GM13976 (cell line): ENCODE measurements around the gene PDZRN3.

ENCODE experiments used
- DNase-seq: peaks from one replicate; pipeline ENCODE4 v3.0.0; 2012; ENCODE audit warnings: low spot score
- in situ Hi-C: fragments of 300-500 bp; cut with MboI; formaldehyde crosslinking; loops from one replicate; pipeline ENCODE4 v1.12.0; 2022; ENCODE audit warnings: low sequenced_read_pairs, mixed read lengths, inconsistent platforms; ENCODE audit not compliant: unreplicated experiment
- TF ChIP-seq, protein P1 (sequence below): IDR thresholded peaks from 2 replicates; pipeline ENCODE4 v1.5.1; 2012; ENCODE audit warnings: borderline replicate concordance, mild to moderate bottlenecking; ENCODE audit not compliant: insufficient read depth; ENCODE audit errors: extremely low read depth, missing control alignments, control extremely low read depth

The PDZRN3 gene

DNA sequence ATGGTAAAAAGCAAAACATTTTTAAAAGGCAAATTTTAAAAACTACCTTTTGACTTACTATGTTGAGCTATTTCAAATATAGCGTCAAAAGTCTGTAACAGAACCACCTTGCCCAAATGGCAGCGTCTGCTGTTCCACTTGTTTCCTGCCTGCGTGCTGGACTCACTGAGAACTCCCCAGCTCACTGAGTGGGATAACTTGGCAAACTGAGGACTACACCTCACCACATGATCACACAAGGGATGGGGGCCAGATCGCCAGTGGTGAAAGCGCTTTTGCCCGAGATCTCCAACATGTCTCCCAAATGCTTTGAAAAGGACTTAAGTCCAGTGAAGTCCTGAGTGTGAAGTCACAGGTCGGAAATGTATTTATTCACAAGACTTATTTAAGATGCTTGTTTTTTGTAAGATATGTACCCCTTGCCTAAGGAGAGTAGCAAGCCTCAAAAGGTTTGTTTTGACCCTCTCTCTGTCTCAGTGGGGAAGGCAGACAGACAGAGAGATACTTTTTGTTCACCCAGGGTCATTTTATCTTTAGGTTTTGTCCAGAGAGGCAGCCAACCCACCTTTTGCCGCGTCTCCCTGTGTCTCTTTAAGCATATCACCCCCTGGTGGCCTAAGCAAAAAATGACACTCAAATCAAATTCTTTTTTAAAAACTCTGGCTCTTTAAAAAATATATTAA, 192.6 kb downstream of the PDZRN3 start:
- TF ChIP-seq, protein P1, sequence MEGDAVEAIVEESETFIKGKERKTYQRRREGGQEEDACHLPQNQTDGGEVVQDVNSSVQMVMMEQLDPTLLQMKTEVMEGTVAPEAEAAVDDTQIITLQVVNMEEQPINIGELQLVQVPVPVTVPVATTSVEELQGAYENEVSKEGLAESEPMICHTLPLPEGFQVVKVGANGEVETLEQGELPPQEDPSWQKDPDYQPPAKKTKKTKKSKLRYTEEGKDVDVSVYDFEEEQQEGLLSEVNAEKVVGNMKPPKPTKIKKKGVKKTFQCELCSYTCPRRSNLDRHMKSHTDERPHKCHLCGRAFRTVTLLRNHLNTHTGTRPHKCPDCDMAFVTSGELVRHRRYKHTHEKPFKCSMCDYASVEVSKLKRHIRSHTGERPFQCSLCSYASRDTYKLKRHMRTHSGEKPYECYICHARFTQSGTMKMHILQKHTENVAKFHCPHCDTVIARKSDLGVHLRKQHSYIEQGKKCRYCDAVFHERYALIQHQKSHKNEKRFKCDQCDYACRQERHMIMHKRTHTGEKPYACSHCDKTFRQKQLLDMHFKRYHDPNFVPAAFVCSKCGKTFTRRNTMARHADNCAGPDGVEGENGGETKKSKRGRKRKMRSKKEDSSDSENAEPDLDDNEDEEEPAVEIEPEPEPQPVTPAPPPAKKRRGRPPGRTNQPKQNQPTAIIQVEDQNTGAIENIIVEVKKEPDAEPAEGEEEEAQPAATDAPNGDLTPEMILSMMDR: peak; percentile 20
- peak; percentile 48 for DNase-seq

GRCh38 chr3:73431183-73431900, 193.4 kb downstream of the PDZRN3 start:
- in situ Hi-C loops: loop anchor here (10.0 kb wide), 1 partner anchor 327 kb away; no protein-coding TSS in a partner anchor
- DNase-seq: no peak
- TF ChIP-seq, protein P1: no peak

More for the DNA sequence above, 192.6 kb downstream of the PDZRN3 start:
- in situ Hi-C loops: loop anchor here (10.0 kb wide), 1 partner anchor 327 kb away; no protein-coding TSS in a partner anchor

- DNase-seq: no peak
- TF ChIP-seq, protein P1: no peak
- in situ Hi-C loops: no loop called here
Observed at GRCh38 chr3:73427048-73427706, 197.6 kb downstream of the PDZRN3 start.

GRCh38 chr3:73426606-73427005, 198.1 kb downstream of the PDZRN3 start:
- in situ Hi-C loops: no loop called here
- DNase-seq: no peak
- TF ChIP-seq, protein P1: no peak

DNA sequence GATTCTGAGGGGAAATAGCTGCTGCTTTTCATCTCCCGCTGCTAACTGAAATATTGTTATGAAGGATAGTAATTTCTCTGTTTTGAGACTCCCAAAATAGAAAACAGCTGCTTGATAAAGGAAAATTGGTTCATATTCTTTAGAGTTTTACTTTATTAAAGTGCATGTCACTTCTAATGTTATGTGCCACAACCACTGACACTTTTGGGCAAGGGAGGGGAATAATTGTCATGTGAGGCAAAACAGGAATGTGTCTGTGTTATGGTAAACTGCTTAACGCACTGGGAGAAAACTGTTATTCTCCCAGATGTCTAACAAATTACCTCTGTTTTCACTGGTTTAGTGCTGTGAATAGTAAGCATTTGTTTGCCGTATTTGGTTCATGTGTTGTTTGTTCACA, 201.6 kb downstream of the PDZRN3 start:
- in situ Hi-C loops: no loop called here
- TF ChIP-seq, protein P1: no peak
- DNase-seq: no peak

DNA sequence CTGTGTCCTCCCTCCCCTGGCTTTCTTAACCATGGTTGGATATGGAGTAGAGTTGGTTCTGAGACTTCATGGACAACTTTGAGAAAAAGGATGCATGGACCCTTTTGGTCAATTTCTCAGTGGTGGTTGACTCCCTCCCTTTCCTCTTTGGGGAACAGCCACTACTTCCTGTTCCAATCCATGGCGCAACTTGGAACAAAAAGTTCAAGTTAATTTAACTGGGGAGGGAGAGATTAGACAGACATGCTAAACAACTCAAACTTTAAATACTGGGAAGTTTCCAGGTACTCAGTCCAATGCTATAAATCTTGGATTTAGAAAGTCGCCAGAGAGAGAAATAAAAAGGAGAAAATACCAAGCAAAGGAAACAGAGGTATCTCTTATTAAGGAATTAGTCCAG, 202.2 kb downstream of the PDZRN3 start:
- TF ChIP-seq, protein P1: no peak
- no peak for DNase-seq
- in situ Hi-C loops: no loop called here
